WTC11 (cell line): ENCODE data around the gene LDLRAD2. TPM values are rescaled to one million over a fixed set of nuclear protein-coding genes. Genes with fewer than 3 reads are reported as not detected.

Experiments used
- ATAC-seq: fragments of 200-7000 bp; cut with Tn5 transposase; 2 replicates; pipeline ENCODE4 v1.10.0; 2021; ENCODE audit warnings: mild to moderate bottlenecking, moderate library complexity
- CTCF ChIA-PET: fragments of 300-600 bp; sonication (Branson Sonifier 250); formaldehyde crosslinking; loops from one replicate; lab custom pipeline; 2021; ENCODE audit warnings: antibody characterized with exemption; lab: Charles Lee
- POLR2A ChIA-PET: fragments of 350-600 bp; sonication (Branson Sonifier 250); formaldehyde crosslinking; loops from one replicate; lab custom pipeline; 2021; ENCODE audit warnings: antibody characterized with exemption; lab: Charles Lee
- DNase-seq: peaks from one replicate; pipeline ENCODE4 v3.0.0; 2021; ENCODE audit warnings: low spot score
- H3K27ac Mint-ChIP-seq: 2 replicates; pipeline ENCODE4 v1.8.0; 2021; ENCODE audit warnings: mixed read lengths
- H3K27me3 Mint-ChIP-seq: 2 replicates; pipeline ENCODE4 v1.8.0; 2021; ENCODE audit warnings: low read depth, mild to moderate bottlenecking, moderate library complexity, mixed read lengths
- H3K36me3 Mint-ChIP-seq: 2 replicates; pipeline ENCODE4 v1.8.0; 2021; ENCODE audit warnings: mixed read lengths
- H3K4me1 Mint-ChIP-seq: 2 replicates; pipeline ENCODE4 v1.8.0; 2022; ENCODE audit warnings: mixed read lengths
- H3K4me3 Mint-ChIP-seq: 2 replicates; pipeline ENCODE4 v1.8.0; 2021; ENCODE audit warnings: mild to moderate bottlenecking, moderate library complexity, mixed read lengths
- H3K9me3 Mint-ChIP-seq: 2 replicates; pipeline ENCODE4 v1.8.0; 2021; ENCODE audit warnings: mixed read lengths
- CREB1 ChIP-seq: sonication (generic); formaldehyde crosslinking; IDR thresholded peaks from 2 replicates; pipeline ENCODE4 v1.8.0; 2023; ENCODE audit warnings: mild to moderate bottlenecking, missing genetic modification reagents
- CREM ChIP-seq: sonication (generic); formaldehyde crosslinking; IDR thresholded peaks from 2 replicates; pipeline ENCODE4 v1.8.1; 2022; ENCODE audit warnings: mild to moderate bottlenecking, missing genetic modification reagents, moderate library complexity
- FOXK1 ChIP-seq: sonication (generic); formaldehyde crosslinking; IDR thresholded peaks from 2 replicates; pipeline ENCODE4 v1.8.0; 2022; ENCODE audit warnings: mild to moderate bottlenecking, moderate library complexity, missing genetic modification reagents
- HMGA2 ChIP-seq: fragments of 250-450 bp; sonication (Bioruptor Pico); IDR thresholded peaks from 2 replicates; pipeline ENCODE4 v1.4.0; 2021; ENCODE audit warnings: mild to moderate bottlenecking, moderate library complexity
- KAT7 ChIP-seq: sonication (generic); formaldehyde crosslinking; IDR thresholded peaks from 2 replicates; pipeline ENCODE4 v1.8.1; 2023; ENCODE audit warnings: missing genetic modification reagents, mild to moderate bottlenecking, borderline replicate concordance
- NFATC4 ChIP-seq: fragments of 250-450 bp; sonication (Bioruptor Pico); IDR thresholded peaks from 2 replicates; pipeline ENCODE4 v1.9.0; 2021; ENCODE audit warnings: mild to moderate bottlenecking
- RELA ChIP-seq: sonication (generic); formaldehyde crosslinking; IDR thresholded peaks from 2 replicates; pipeline ENCODE4 v1.8.1; 2022; ENCODE audit warnings: missing genetic modification reagents, mild to moderate bottlenecking, borderline replicate concordance
- SMAD4 ChIP-seq: sonication (generic); formaldehyde crosslinking; IDR thresholded peaks from 2 replicates; pipeline ENCODE4 v1.8.0; 2022; ENCODE audit warnings: mild to moderate bottlenecking, missing genetic modification reagents
- TEAD1 ChIP-seq: sonication (generic); formaldehyde crosslinking; IDR thresholded peaks from 2 replicates; pipeline ENCODE4 v1.8.0; 2022; ENCODE audit warnings: mild to moderate bottlenecking, missing genetic modification reagents
- TP53 ChIP-seq: sonication (generic); formaldehyde crosslinking; IDR thresholded peaks from 2 replicates; pipeline ENCODE4 v1.8.1; 2023; ENCODE audit warnings: mild to moderate bottlenecking, missing genetic modification reagents
- ZNF317 ChIP-seq: sonication (generic); formaldehyde crosslinking; IDR thresholded peaks from 2 replicates; pipeline ENCODE4 v1.8.1; 2023; ENCODE audit warnings: low read depth, mild to moderate bottlenecking, moderate library complexity, missing genetic modification reagents, borderline replicate concordance
- total RNA-seq: library from RNA; stranded (reverse); gene quantifications from 3 replicates; pipeline ENCODE4 v1.2.3, GENCODE V29; 2021
- TF ChIP-seq, protein P1 (sequence below): sonication (generic); formaldehyde crosslinking; IDR thresholded peaks from 2 replicates; pipeline ENCODE4 v1.8.0; 2022; ENCODE audit warnings: mild to moderate bottlenecking, missing genetic modification reagents
- TF ChIP-seq, protein P2 (sequence below): fragments of 250-450 bp; sonication (Bioruptor Pico); IDR thresholded peaks from 2 replicates; pipeline ENCODE4 v1.9.0; 2021; ENCODE audit warnings: mild to moderate bottlenecking
- TF ChIP-seq, protein P3 (sequence below): sonication (generic); formaldehyde crosslinking; IDR thresholded peaks from 2 replicates; pipeline ENCODE4 v1.8.1; 2023; ENCODE audit warnings: mild to moderate bottlenecking, missing genetic modification reagents
- TF ChIP-seq, protein P4 (sequence below): sonication (generic); formaldehyde crosslinking; IDR thresholded peaks from 2 replicates; pipeline ENCODE4 v1.8.1; 2022; ENCODE audit warnings: missing genetic modification reagents, borderline replicate concordance

LDLRAD2 gene
- total RNA-seq, 1 experiment from 2014 or later = 0.63 TPM

DNA sequence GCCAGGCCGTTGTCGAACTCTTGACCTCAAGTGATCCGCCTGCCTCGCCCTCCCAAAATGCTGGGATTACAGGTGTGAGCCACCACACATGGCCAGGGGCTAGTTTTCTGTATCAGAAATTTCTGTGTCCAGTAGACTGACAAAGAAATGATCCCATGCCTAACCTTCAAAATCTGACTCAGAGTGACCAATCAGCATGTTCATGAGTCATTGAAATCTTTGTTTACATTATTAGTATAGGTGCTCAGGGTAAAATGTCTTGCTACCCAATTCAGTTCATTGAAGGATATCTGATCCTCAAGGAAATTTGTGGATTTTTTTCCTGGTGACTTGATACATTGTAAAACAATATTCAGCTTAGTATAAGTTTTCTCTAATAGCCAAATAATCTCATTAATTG is 11.0 kb upstream of the LDLRAD2 start (continued):
- TF ChIP-seq, protein P1, sequence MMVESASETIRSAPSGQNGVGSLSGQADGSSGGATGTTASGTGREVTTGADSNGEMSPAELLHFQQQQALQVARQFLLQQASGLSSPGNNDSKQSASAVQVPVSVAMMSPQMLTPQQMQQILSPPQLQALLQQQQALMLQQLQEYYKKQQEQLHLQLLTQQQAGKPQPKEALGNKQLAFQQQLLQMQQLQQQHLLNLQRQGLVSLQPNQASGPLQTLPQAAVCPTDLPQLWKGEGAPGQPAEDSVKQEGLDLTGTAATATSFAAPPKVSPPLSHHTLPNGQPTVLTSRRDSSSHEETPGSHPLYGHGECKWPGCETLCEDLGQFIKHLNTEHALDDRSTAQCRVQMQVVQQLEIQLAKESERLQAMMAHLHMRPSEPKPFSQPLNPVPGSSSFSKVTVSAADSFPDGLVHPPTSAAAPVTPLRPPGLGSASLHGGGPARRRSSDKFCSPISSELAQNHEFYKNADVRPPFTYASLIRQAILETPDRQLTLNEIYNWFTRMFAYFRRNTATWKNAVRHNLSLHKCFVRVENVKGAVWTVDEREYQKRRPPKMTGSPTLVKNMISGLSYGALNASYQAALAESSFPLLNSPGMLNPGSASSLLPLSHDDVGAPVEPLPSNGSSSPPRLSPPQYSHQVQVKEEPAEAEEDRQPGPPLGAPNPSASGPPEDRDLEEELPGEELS (CRISPR knock-in tag) = no peak
- TF ChIP-seq ZNF317 (CRISPR knock-in tag) = no peak

DNA sequence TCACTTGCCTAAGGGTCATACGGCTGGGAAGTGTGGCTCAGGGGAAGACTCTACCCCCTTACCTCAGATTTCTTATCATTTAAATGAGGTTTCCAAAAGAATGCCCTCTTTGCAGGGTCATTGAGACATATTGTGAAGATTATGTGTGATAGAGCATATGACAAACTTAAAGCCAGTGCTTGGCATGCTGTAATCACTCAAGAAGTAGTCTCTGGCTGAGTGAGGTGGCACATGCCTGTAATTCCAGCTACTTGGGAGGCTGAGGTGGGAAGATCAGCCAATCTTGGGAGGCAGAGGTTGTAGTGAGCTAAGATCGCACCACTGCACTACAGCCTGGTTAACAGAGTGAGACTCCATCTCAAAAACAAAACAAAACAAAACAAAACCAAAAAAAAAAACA is 7.5 kb upstream of the LDLRAD2 start:
- Mint-ChIP-seq H3K4me3 (no peak overlapping the region), H3K27me3 (no peaks in the 10 kb centered on the region), H3K4me1 (no peaks in the 10 kb centered on the region), H3K36me3 (no peaks in the 10 kb centered on the region), H3K27ac (no peak overlapping the region), H3K9me3 (no peaks in the 10 kb centered on the region; the same call in 1 of the 2 replicates)
- POLR2A ChIA-PET = no interaction called here
- CTCF ChIA-PET = no interaction called here
- DNase-seq = no peak
- TF ChIP-seq, protein P2, sequence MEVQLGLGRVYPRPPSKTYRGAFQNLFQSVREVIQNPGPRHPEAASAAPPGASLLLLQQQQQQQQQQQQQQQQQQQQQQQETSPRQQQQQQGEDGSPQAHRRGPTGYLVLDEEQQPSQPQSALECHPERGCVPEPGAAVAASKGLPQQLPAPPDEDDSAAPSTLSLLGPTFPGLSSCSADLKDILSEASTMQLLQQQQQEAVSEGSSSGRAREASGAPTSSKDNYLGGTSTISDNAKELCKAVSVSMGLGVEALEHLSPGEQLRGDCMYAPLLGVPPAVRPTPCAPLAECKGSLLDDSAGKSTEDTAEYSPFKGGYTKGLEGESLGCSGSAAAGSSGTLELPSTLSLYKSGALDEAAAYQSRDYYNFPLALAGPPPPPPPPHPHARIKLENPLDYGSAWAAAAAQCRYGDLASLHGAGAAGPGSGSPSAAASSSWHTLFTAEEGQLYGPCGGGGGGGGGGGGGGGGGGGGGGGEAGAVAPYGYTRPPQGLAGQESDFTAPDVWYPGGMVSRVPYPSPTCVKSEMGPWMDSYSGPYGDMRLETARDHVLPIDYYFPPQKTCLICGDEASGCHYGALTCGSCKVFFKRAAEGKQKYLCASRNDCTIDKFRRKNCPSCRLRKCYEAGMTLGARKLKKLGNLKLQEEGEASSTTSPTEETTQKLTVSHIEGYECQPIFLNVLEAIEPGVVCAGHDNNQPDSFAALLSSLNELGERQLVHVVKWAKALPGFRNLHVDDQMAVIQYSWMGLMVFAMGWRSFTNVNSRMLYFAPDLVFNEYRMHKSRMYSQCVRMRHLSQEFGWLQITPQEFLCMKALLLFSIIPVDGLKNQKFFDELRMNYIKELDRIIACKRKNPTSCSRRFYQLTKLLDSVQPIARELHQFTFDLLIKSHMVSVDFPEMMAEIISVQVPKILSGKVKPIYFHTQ (CRISPR knock-in tag) = no peak
- ATAC-seq = no peak

DNA sequence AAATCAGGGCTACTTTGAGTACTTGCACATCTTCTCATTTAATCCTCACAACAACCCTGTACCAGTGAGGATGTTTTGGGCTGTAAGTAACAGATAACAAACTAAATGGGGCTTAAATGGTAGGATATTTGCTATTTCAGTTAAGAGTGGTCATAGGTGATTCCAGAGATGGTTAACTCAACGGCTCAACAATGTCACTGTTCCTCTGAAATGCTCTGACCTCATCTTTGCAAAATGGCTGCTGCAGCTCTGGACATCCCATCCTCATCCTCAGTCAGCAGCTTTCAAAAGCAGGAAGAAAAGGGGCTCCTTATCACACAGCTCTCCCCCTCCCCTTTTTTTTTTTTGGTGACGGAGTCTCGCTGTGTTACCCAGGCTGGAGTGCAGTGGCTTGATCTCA is 1.5 kb downstream of the LDLRAD2 start:
- no peak overlapping the region; the same call in 1 of the 2 replicates for H3K4me3 Mint-ChIP-seq
- TF ChIP-seq RELA = no peak
- TF ChIP-seq NFATC4 (CRISPR knock-in tag) = no peak
- TF ChIP-seq HMGA2 (CRISPR knock-in tag) = no peak
- TF ChIP-seq, protein P3, sequence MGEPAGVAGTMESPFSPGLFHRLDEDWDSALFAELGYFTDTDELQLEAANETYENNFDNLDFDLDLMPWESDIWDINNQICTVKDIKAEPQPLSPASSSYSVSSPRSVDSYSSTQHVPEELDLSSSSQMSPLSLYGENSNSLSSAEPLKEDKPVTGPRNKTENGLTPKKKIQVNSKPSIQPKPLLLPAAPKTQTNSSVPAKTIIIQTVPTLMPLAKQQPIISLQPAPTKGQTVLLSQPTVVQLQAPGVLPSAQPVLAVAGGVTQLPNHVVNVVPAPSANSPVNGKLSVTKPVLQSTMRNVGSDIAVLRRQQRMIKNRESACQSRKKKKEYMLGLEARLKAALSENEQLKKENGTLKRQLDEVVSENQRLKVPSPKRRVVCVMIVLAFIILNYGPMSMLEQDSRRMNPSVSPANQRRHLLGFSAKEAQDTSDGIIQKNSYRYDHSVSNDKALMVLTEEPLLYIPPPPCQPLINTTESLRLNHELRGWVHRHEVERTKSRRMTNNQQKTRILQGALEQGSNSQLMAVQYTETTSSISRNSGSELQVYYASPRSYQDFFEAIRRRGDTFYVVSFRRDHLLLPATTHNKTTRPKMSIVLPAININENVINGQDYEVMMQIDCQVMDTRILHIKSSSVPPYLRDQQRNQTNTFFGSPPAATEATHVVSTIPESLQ (CRISPR knock-in tag) = no peak
- no peak for TF ChIP-seq FOXK1 (CRISPR knock-in tag)
- no peak for TF ChIP-seq TEAD1 (CRISPR knock-in tag)
- TF ChIP-seq TP53 (CRISPR knock-in tag) = no peak
- no peak for TF ChIP-seq KAT7
- TF ChIP-seq, protein P4, sequence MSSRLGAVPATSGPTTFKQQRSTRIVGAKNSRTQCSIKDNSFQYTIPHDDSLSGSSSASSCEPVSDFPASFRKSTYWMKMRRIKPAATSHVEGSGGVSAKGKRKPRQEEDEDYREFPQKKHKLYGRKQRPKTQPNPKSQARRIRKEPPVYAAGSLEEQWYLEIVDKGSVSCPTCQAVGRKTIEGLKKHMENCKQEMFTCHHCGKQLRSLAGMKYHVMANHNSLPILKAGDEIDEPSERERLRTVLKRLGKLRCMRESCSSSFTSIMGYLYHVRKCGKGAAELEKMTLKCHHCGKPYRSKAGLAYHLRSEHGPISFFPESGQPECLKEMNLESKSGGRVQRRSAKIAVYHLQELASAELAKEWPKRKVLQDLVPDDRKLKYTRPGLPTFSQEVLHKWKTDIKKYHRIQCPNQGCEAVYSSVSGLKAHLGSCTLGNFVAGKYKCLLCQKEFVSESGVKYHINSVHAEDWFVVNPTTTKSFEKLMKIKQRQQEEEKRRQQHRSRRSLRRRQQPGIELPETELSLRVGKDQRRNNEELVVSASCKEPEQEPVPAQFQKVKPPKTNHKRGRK (CRISPR knock-in tag) = no peak
- no peak for TF ChIP-seq SMAD4 (CRISPR knock-in tag)
- TF ChIP-seq CREM (CRISPR knock-in tag) = no peak
- TF ChIP-seq CREB1 = no peak
- peaks cover 7% of the 10 kb centered on the region for H3K4me1 Mint-ChIP-seq
- H3K36me3 Mint-ChIP-seq = no peaks in the 10 kb centered on the region
- peaks cover 17% of the 10 kb centered on the region for H3K27me3 Mint-ChIP-seq
- H3K9me3 Mint-ChIP-seq = no peaks in the 10 kb centered on the region
- DNase-seq = no peak
- ChIA-PET CTCF (no interaction called here), POLR2A (no interaction called here)
- no peak for ATAC-seq
- no peak overlapping the region for H3K27ac Mint-ChIP-seq
